HEK293 (cell line): ENCODE data around the gene RAMP1.

ENCODE experiments used
- CTCF ChIP-seq: fragments of 450-650 bp; formaldehyde crosslinking; IDR thresholded peaks from 2 replicates; pipeline ENCODE4 v1.5.1; 2016; ENCODE audit warnings: missing biosample characterization, missing genetic modification characterization
- PATZ1 ChIP-seq: fragments of 450-650 bp; formaldehyde crosslinking; IDR thresholded peaks from 2 replicates; pipeline ENCODE4 v1.5.1; 2016; ENCODE audit warnings: missing biosample characterization, missing genetic modification characterization
- ZBTB48 ChIP-seq: fragments of 450-650 bp; formaldehyde crosslinking; IDR thresholded peaks from 2 replicates; pipeline ENCODE4 v1.5.1; 2016; ENCODE audit warnings: missing biosample characterization, missing genetic modification characterization
- ZNF175 ChIP-seq: fragments of 450-650 bp; formaldehyde crosslinking; IDR thresholded peaks from 2 replicates; pipeline ENCODE4 v1.5.1; 2016; ENCODE audit warnings: missing biosample characterization, missing genetic modification characterization
- ZNF274 ChIP-seq, 2 experiments: fragments of 200-500 bp in 1 of 2; fragments of 450-650 bp in 1 of 2; sonication (Bioruptor generic) in 1 of 2; formaldehyde crosslinking in 1 of 2; IDR thresholded peaks; 2 replicates each; pipeline versions ENCODE4 v1.5.1 to v1.6.1; 2014 to 2016; ENCODE audit warnings: borderline replicate concordance in 1 of 2, inconsistent platforms in 1 of 2, low read length in 1 of 2, missing biosample characterization in 1 of 2, missing genetic modification characterization in 1 of 2
- ZNF426 ChIP-seq: fragments of 450-650 bp; formaldehyde crosslinking; IDR thresholded peaks from 2 replicates; pipeline ENCODE4 v1.5.1; 2017; ENCODE audit warnings: missing biosample characterization, missing genetic modification characterization, mild to moderate bottlenecking, inconsistent platforms, moderate library complexity
- ZNF510 ChIP-seq: fragments of 450-650 bp; formaldehyde crosslinking; IDR thresholded peaks from 2 replicates; pipeline ENCODE4 v1.5.1; 2018; ENCODE audit warnings: mild to moderate bottlenecking, missing genetic modification characterization, missing biosample characterization; ENCODE audit not compliant: insufficient replicate concordance

- no peak for TF ChIP-seq PATZ1 (tag by site-specific recombination)
- TF ChIP-seq ZBTB48 (tag by site-specific recombination), result no peak
- no peak for TF ChIP-seq CTCF (tag by site-specific recombination)
- TF ChIP-seq ZNF510, result no peak
- TF ChIP-seq ZNF175 (tag by site-specific recombination), result no peak
- TF ChIP-seq ZNF426 (tag by site-specific recombination), result no peak
- no peak for TF ChIP-seq ZNF274 (IDR thresholded peaks at IDR 0.05; ENCODE audit: low read length)
- no peak for TF ChIP-seq ZNF274 (tag by site-specific recombination; IDR thresholded peaks at IDR 0.05; ENCODE audit: borderline replicate concordance)
Observed at GRCh38 chr2:237944302-237944701, 84.9 kb downstream of the RAMP1 start.
